Esophagus (tissue), 2 donors: ENCODE results near the gene BLID. TPM values are rescaled to one million over a fixed set of nuclear protein-coding genes. Genes with fewer than 3 reads are reported as not detected.

ENCODE experiments used
- H3K27ac ChIP-seq, 2 donors: one replicate each; pipeline ENCODE4 v1.5.1; 2013; ENCODE audit warnings: low read depth in 2 of 2, mild to moderate bottlenecking in 2 of 2, inconsistent platforms in 1 of 2, low read length in 1 of 2, moderate library complexity in 1 of 2
- H3K27me3 ChIP-seq, 2 donors: one replicate each; pipeline ENCODE4 v1.6.1; 2013; ENCODE audit warnings: low read length in 2 of 2, control low read depth in 1 of 2, mild to moderate bottlenecking in 1 of 2; ENCODE audit not compliant: insufficient read depth in 2 of 2, control insufficient read depth in 1 of 2
- H3K36me3 ChIP-seq, 2 donors: one replicate each; pipeline ENCODE4 v1.6.1; 2013; ENCODE audit warnings: low read length in 1 of 2; ENCODE audit not compliant: control insufficient read depth in 2 of 2, insufficient read depth in 2 of 2
- H3K4me1 ChIP-seq, 2 donors: one replicate each; pipeline ENCODE4 v1.6.1; 2013; ENCODE audit warnings: low read length in 1 of 2; ENCODE audit not compliant: control insufficient read depth in 2 of 2, insufficient read depth in 2 of 2
- H3K4me3 ChIP-seq, 2 donors: one replicate each; pipeline ENCODE4 v1.5.1; 2013; ENCODE audit warnings: low read length in 2 of 2, mild to moderate bottlenecking in 2 of 2, low read depth in 1 of 2, moderate library complexity in 1 of 2
- H3K9me3 ChIP-seq, 2 donors: one replicate each; pipeline ENCODE4 v1.6.1; 2013; ENCODE audit warnings: mild to moderate bottlenecking in 2 of 2, low read depth in 1 of 2, low read length in 1 of 2, moderate library complexity in 1 of 2; ENCODE audit not compliant: control insufficient read depth in 2 of 2, insufficient read depth in 1 of 2
- WGBS, 2 donors: extraction: QIAGEN DNeasy Blood & Tissue Kit; methylation state at CpG; one replicate each; pipeline ENCODE4 v1.1.7; 2013; 5-methylcytosine and 5-hydroxymethylcytosine counted together
- polyA plus RNA-seq, 2 donors: library from polyadenylated mRNA; stranded (reverse); fragments of 200-250 nt; gene quantifications; one replicate each; pipeline ENCODE4 v1.2.3, GENCODE V29; 2013
- donor health status: healthy with polysubstance abuse.
- donor health status: Bipolar disorder and iron deficiency.

BLID gene
- polyA plus RNA-seq, 2 donors = not detected

DNA sequence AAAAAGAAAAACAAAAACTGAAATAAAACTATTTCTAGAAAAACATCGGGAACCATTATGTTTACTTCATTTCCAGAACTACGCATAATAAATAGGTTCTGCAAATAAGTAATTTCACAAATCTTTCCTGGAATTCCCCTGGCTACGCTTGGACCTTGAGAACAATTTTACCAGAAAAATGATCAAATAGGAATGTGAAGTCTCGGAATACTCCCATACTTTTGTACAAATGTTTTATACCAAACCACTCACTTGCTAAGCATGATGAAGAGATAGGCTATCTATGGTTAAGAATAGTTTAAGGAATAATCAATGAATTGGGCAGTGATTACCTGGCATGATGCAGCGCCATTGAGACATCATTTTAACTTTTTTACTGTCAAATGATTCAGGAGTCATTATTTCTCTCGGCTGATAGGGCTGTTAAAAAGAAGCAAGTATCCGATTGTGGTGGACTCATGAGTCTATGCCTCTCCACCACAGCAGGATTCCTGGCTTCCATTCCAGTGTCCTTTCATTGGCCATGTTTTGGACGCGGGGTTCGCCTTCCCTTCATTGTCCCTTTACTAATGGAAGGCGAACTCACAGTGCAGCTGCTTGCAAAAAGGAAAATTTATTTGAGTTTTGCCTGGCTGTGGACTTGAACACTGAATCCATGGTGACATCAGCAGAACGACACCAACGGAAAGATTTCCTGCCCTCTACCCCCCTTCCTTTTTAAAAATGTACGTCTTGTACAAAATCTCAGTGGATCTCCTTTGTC is 39.9 kb upstream of the BLID start:
- peak overlapping the region in 1 of 2 donors; percentile 1 for H3K4me3 ChIP-seq
- no peaks in the 10 kb centered on the region for H3K9me3 ChIP-seq
- WGBS, 2 donors = 85 to 87% methylated on average over 14 of the region's 14 CpGs
- no peaks in the 10 kb centered on the region for H3K36me3 ChIP-seq
- H3K27ac ChIP-seq = no peak overlapping the region
- H3K27me3 ChIP-seq = no peaks in the 10 kb centered on the region
- no peaks in the 10 kb centered on the region for H3K4me1 ChIP-seq

DNA sequence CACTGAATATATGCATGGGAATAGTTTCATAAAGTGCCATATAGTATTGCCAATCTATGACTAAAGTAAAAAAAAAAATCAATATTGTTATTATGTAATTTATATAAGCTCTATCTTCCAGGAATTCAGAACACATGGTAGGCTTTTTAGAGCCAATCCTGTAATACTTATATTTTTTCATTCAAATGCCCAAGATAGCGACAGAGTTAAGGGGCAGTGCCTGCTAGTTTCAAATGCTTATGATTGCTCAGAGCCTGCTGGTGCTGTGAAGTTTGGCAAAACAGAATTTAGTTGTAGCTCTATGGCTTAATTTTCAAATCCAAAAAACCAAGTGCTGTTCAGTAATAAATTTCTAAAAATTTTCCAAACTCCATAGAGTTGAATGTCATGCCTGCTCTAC is 39.0 kb upstream of the BLID start:
- H3K27me3 ChIP-seq = no peaks in the 10 kb centered on the region
- 92 to 97% methylated on average over 1 of the region's 1 CpG for WGBS, 2 donors
- H3K27ac ChIP-seq = no peak overlapping the region

DNA sequence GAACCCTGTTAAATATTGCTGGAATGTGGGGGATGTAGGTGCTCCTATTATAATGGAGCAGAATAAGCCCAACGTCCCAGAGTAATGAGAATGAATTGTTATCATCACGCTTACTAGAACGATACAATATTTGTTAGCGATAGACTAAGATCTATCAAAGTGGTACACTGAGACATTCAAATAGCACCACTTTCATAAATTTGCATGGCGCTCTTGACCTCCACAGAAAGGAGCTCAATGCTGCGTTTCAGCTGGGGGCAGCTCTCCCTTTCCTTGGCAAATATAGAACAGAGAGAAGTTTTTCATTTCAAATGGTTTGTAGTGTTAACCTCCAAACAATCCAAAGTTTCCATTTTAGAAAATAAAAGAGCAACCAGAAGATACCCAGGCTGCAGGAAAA is 38.2 kb upstream of the BLID start:
- Histone ChIP-seq H3K27ac (no peak overlapping the region), H3K4me3 (no peak overlapping the region), H3K9me3 (no peaks in the 10 kb centered on the region), H3K27me3 (no peaks in the 10 kb centered on the region), H3K36me3 (no peaks in the 10 kb centered on the region), H3K4me1 (no peaks in the 10 kb centered on the region)
- 84 to 85% methylated on average over 6 of the region's 6 CpGs for WGBS, 2 donors

More for the DNA sequence above, 39.0 kb upstream of the BLID start:
- H3K36me3 ChIP-seq = no peaks in the 10 kb centered on the region
- no peaks in the 10 kb centered on the region for H3K9me3 ChIP-seq
- no peak overlapping the region for H3K4me3 ChIP-seq
- H3K4me1 ChIP-seq = no peaks in the 10 kb centered on the region

DNA sequence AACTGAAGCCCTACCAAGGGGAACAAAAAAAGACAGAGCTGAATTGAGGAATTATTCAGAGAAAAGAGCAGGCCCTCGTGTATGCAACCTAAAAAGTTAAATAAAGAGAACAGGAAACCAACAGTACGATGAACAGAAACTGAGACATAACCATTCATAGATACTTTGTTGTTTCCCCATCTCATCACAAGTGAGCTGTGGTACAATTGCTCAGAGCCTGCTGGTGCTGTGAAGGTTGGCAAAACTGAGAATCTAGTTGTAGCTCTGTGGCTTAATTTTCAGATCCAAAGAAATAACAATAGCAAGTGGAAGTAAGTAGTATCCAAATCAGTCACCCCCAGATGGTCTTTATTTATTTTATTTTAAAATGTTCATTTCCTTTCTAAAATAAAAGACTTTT is 37.7 kb upstream of the BLID start:
- Histone ChIP-seq H3K4me1 (no peaks in the 10 kb centered on the region), H3K27ac (no peak overlapping the region), H3K9me3 (no peaks in the 10 kb centered on the region), H3K36me3 (no peaks in the 10 kb centered on the region), H3K27me3 (no peaks in the 10 kb centered on the region), H3K4me3 (no peak overlapping the region)
- 54 to 66% methylated on average over 2 of the region's 2 CpGs for WGBS, 2 donors

DNA sequence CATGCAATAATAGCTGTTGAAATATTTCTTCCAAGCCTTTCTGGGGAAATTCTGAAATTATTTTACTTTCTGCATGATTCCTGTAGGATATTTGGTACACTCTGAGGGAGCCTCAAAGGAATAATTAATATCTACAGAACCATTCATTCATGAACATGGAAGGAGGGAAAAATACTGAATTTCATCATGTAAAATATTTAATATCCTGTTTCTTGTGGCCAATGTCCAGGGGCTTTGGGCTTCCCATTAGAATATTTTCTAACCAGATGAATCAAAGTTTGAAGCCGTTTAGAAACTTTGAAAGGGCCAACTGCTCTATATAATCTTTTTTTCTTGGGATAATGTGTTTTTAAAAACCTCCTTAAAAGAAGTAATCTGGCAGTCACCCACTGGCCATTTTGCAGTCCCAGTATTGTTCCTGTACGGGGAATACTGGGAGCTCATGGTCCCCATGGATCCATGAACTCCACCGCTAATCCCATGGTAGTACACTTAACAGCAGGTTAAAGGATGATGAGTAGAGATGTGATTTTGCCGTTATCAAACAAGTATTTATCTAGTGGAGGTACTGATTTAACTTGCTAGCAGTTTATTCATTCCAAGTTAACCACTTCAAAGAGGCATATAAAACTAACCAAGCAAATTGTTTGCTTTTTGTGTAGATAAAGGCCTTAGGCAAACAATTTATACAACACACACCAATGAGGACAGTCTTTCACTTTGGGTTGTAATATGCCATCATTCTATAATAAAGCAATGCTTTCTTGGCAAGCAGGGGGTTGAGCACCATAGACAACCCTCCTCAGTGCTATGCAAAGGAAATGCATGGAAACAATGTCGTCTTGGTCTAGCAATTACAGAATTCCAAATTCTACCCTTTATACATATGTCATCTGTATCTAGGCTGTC is 34.5 kb upstream of the BLID start:
- WGBS, 2 donors = 51 to 62% methylated on average over 5 of the region's 5 CpGs
- H3K9me3 ChIP-seq = no peaks in the 10 kb centered on the region
- no peaks in the 10 kb centered on the region for H3K36me3 ChIP-seq
- no peaks in the 10 kb centered on the region for H3K27me3 ChIP-seq
- H3K4me1 ChIP-seq = no peaks in the 10 kb centered on the region
- no peak overlapping the region for H3K4me3 ChIP-seq
- no peak overlapping the region for H3K27ac ChIP-seq

DNA sequence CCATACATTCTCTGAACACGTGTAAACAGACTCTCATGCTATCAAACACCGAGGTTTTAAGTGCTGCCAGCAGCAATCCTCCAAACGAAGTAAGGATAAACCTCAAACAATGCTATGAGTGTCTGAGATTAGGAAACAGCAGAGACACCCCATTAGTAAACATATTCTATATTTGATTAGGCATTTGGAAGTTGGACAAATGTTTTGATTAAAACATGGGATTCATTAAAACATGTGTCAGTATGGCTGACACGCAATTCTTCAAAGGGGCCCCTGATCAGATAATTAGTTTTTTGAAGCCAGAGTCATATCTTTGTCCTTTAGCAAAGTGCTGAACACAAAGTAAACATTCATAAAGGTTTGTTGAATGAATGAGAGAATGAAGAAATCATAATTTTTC is 33.2 kb upstream of the BLID start:
- WGBS, 2 donors = 28% methylated on average over 4 of the region's 4 CpGs

DNA sequence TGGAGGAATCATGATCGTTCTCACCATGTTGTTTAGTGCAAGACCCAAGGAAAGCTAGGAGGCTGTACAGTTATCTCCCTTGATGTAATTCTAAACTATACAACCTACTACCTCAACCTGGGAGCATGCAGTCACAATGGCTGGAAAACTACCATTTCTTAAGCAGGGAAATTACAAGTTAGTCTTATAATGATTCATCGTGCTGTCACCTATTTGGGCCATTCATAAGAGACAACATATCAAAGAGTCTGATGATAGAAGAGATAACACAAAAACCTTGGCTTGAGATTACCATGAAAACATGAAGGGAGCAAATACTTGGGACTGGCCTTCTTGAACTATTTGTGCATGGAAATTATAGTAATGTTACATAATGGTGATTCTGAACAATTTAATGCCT is 30.5 kb upstream of the BLID start:
- H3K4me1 ChIP-seq = no peaks in the 10 kb centered on the region
- no peak overlapping the region for H3K4me3 ChIP-seq
- no peaks in the 10 kb centered on the region for H3K36me3 ChIP-seq
- WGBS, 2 donors = 84 to 86% methylated on average over 2 of the region's 2 CpGs
- H3K27ac ChIP-seq = no peak overlapping the region
- H3K9me3 ChIP-seq = no peaks in the 10 kb centered on the region
- no peaks in the 10 kb centered on the region for H3K27me3 ChIP-seq

More for the DNA sequence above, 33.2 kb upstream of the BLID start:
- no peak overlapping the region for H3K4me3 ChIP-seq
- no peaks in the 10 kb centered on the region for H3K36me3 ChIP-seq
- no peaks in the 10 kb centered on the region for H3K27me3 ChIP-seq
- no peaks in the 10 kb centered on the region for H3K4me1 ChIP-seq
- H3K27ac ChIP-seq = no peak overlapping the region
- H3K9me3 ChIP-seq = no peaks in the 10 kb centered on the region

DNA sequence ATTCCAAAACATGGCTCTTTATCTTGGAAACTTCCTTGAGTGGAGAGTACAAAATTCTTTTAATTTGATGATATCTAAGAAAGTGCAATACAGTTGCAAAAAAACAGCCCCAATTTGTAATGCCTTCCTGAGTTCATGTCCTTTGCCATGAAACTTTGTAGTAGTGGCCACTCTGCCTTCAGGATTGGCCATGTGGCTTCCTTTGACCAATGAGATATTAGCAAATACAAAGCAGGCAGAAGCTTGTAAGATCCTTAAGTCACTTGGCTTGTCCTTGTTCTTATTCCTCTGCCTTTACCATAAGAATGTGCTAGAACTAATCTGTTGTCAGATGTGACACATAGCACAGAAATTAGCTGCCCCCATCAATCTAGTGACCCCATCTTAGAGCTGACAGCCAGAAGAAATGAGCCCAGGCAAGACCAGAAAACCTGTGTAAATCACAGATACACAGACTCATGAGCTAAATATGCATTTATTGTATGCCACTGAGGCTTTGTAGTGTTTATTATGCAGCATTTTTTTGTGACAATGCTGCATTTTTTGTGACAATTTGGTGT is 29.8 kb upstream of the BLID start:
- Histone ChIP-seq H3K9me3 (no peaks in the 10 kb centered on the region), H3K4me1 (no peaks in the 10 kb centered on the region), H3K27ac (no peak overlapping the region), H3K27me3 (no peaks in the 10 kb centered on the region), H3K4me3 (no peak overlapping the region), H3K36me3 (no peaks in the 10 kb centered on the region)

DNA sequence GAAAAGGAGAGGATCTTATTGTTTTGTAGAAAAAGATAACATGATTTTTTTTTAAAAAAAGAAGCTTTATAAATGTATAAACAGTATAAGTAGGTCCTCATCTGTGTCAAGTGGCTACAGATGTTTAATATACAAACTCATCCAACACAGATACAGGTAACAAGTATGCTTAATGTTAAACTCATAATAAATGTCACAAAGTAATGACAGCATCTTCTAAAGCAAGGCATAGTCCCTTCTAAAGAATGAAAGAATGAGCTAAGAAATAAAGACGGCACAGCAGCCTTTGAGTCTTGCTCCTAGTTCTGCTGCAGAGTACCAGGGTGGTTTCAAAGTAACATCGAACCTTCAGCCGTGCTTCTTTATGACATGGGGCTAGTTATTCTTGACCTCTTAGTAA is 28.7 kb upstream of the BLID start:
- Histone ChIP-seq H3K36me3 (no peaks in the 10 kb centered on the region), H3K27me3 (no peaks in the 10 kb centered on the region), H3K4me3 (no peak overlapping the region), H3K27ac (no peak overlapping the region), H3K9me3 (no peaks in the 10 kb centered on the region), H3K4me1 (no peaks in the 10 kb centered on the region)
- 93 to 96% methylated on average over 3 of the region's 3 CpGs for WGBS, 2 donors
